SK-N-MC (cell line): ENCODE measurements around the gene ZNF500.

Source experiments
- DNase-seq: peaks from one replicate; pipeline ENCODE4 v3.0.0-alpha.2; 2011; ENCODE audit warnings: low read depth, low spot score
- H3K27ac ChIP-seq: fragments of 200-600 bp; sonication (generic); 2 replicates; pipeline ENCODE4 v1.5.1; 2016; ENCODE audit warnings: mixed run types
- H3K36me3 ChIP-seq: fragments of 200-600 bp; sonication (generic); 2 replicates; pipeline ENCODE4 v1.6.1; 2017; ENCODE audit warnings: antibody characterized with exemption, low read length, mixed read lengths; ENCODE audit not compliant: insufficient read depth
- H3K4me3 ChIP-seq: fragments of 200-600 bp; sonication (generic); 2 replicates; pipeline ENCODE4 v1.5.1; 2016
- H3K9ac ChIP-seq: fragments of 200-600 bp; sonication (generic); 2 replicates; pipeline ENCODE4 v1.8.0; 2017; ENCODE audit warnings: mixed run types, mixed read lengths; ENCODE audit not compliant: insufficient read length
- H3K9me3 ChIP-seq: fragments of 200-600 bp; sonication (generic); 2 replicates; pipeline ENCODE4 v1.6.1; 2017; ENCODE audit warnings: low read depth, mild to moderate bottlenecking, antibody characterized with exemption, low read length, moderate library complexity, mixed read lengths
- EZH2 ChIP-seq: fragments of 200-600 bp; sonication (generic); IDR thresholded peaks from one replicate; pipeline ENCODE4 v1.6.1; 2017; ENCODE audit warnings: antibody characterized with exemption
- FOXP2 ChIP-seq: optimal IDR thresholded peaks from 2 replicates; pipeline ENCODE3; 2011; ENCODE audit warnings: mild to moderate bottlenecking, moderate library complexity; ENCODE audit not compliant: insufficient read depth; ENCODE audit errors: extremely low read length, control extremely low read depth
- POLR2AphosphoS5 ChIP-seq: IDR thresholded peaks from 2 replicates; pipeline ENCODE4 v1.6.1; 2012; ENCODE audit warnings: mild to moderate bottlenecking, low read depth, low read length, borderline replicate concordance

Gene ZNF500

GRCh38 chr16:4754865-4755264 is 12.1 kb downstream of the ZNF500 start:
- Histone ChIP-seq H3K27ac (no peak overlapping the region), H3K36me3 (peaks cover 48% of the 10 kb centered on the region), H3K4me3 (no peak overlapping the region), H3K9ac (no peak overlapping the region), H3K9me3 (no peaks in the 10 kb centered on the region)
- no peak for TF ChIP-seq POLR2AphosphoS5
- no peak for TF ChIP-seq FOXP2
- TF ChIP-seq EZH2: no peak
- DNase-seq: no peak

- Histone ChIP-seq H3K9ac (no peak overlapping the region), H3K9me3 (no peaks in the 10 kb centered on the region), H3K4me3 (no peak overlapping the region), H3K36me3 (peaks cover 32% of the 10 kb centered on the region), H3K27ac (no peak overlapping the region)
- TF ChIP-seq FOXP2 (no peak), EZH2 (no peak)
- no peak for DNase-seq
Observed at GRCh38 chr16:4753227-4753626, 13.7 kb downstream of the ZNF500 start.

GRCh38 chr16:4752351-4753100 is 14.4 kb downstream of the ZNF500 start:
- Histone ChIP-seq H3K9ac (no peak overlapping the region), H3K9me3 (no peaks in the 10 kb centered on the region), H3K27ac (no peak overlapping the region), H3K4me3 (no peak overlapping the region), H3K36me3 (peaks cover 32% of the 10 kb centered on the region)
- TF ChIP-seq FOXP2 (no peak), POLR2AphosphoS5 (no peak), EZH2 (no peak)
- DNase-seq: no peak

- no peaks in the 10 kb centered on the region for H3K9me3 ChIP-seq
- H3K27ac ChIP-seq: no peak overlapping the region
- DNase-seq: no peak
- H3K4me3 ChIP-seq: no peak overlapping the region
- peaks cover 27% of the 10 kb centered on the region for H3K36me3 ChIP-seq
- no peak overlapping the region for H3K9ac ChIP-seq
- TF ChIP-seq POLR2AphosphoS5: no peak
- no peak for TF ChIP-seq FOXP2
- no peak for TF ChIP-seq EZH2
Observed at GRCh38 chr16:4750896-4751295, 16.1 kb downstream of the ZNF500 start.

- DNase-seq: no peak
- Histone ChIP-seq H3K9ac (no peak overlapping the region), H3K9me3 (no peaks in the 10 kb centered on the region), H3K36me3 (peaks cover 18% of the 10 kb centered on the region), H3K4me3 (no peak overlapping the region), H3K27ac (no peak overlapping the region)
- TF ChIP-seq POLR2AphosphoS5: no peak
- TF ChIP-seq FOXP2: no peak
- no peak for TF ChIP-seq EZH2
Observed at GRCh38 chr16:4749700-4750257, 17.2 kb downstream of the ZNF500 start.

- no peak for TF ChIP-seq POLR2AphosphoS5
- no peak for TF ChIP-seq FOXP2
Observed at GRCh38 chr16:4748682-4749411, 18.1 kb downstream of the ZNF500 start.

GRCh38 chr16:4747906-4748681 is 18.9 kb downstream of the ZNF500 start:
- peaks cover 15% of the 10 kb centered on the region; the same call in 1 of the 2 replicates for H3K36me3 ChIP-seq
- DNase-seq: no peak
- no peak for TF ChIP-seq POLR2AphosphoS5
- no peak for TF ChIP-seq FOXP2
- no peak for TF ChIP-seq EZH2
- H3K9me3 ChIP-seq: no peaks in the 10 kb centered on the region
- H3K9ac ChIP-seq: no peak overlapping the region
- H3K4me3 ChIP-seq: no peak overlapping the region
- no peak overlapping the region for H3K27ac ChIP-seq

More at GRCh38 chr16:4748682-4749411, 18.1 kb downstream of the ZNF500 start:
- Histone ChIP-seq H3K36me3 (peaks cover 16% of the 10 kb centered on the region; the same call in 1 of the 2 replicates), H3K9me3 (no peaks in the 10 kb centered on the region), H3K9ac (no peak overlapping the region), H3K27ac (no peak overlapping the region), H3K4me3 (no peak overlapping the region)
- no peak for DNase-seq
